Stimulated activated CD8-positive, alpha-beta memory T cell treated with anti-CD3 and anti-CD28 coated beads, Interleukin-2, amount 100 ng/mL, for 48 hours (primary cell): ENCODE measurements around the gene SAP30BP.

ENCODE experiments used
- DNase-seq, 2 donors: peaks; one replicate each; pipeline ENCODE4 v3.0.0-alpha.2; 2020; ENCODE audit warnings: low read depth in 2 of 2

SAP30BP gene

GRCh38 chr17:75739174-75739573 lies 72.0 kb downstream of the SAP30BP start:
- DNase-seq: no peak

GRCh38 chr17:75739801-75740200 lies 72.7 kb downstream of the SAP30BP start:
- DNase-seq: no peak

- DNase-seq: no peak
Observed at GRCh38 chr17:75740215-75740614, 73.1 kb downstream of the SAP30BP start.

GRCh38 chr17:75740631-75741077 lies 73.5 kb downstream of the SAP30BP start:
- DNase-seq: no peak

GRCh38 chr17:75742337-75742736 lies 75.2 kb downstream of the SAP30BP start:
- no peak for DNase-seq

- no peak for DNase-seq
Observed at GRCh38 chr17:75743625-75744206, 76.6 kb downstream of the SAP30BP start.

GRCh38 chr17:75748706-75749105 lies 81.6 kb downstream of the SAP30BP start:
- DNase-seq: no peak

- DNase-seq: peak; percentile 85 to 86
Observed at GRCh38 chr17:75749545-75750389, 82.6 kb downstream of the SAP30BP start.

GRCh38 chr17:75750661-75751423 lies 83.7 kb downstream of the SAP30BP start:
- DNase-seq: no peak

GRCh38 chr17:75751676-75752404 lies 84.7 kb downstream of the SAP30BP start:
- DNase-seq: no peak

- no peak for DNase-seq
Observed at GRCh38 chr17:75752405-75752709, 85.2 kb downstream of the SAP30BP start.

GRCh38 chr17:75752802-75753513 lies 85.8 kb downstream of the SAP30BP start:
- no peak for DNase-seq

GRCh38 chr17:75753514-75754377 lies 86.6 kb downstream of the SAP30BP start:
- DNase-seq: peak; percentile 64 to 68

GRCh38 chr17:75754378-75755204 lies 87.5 kb downstream of the SAP30BP start:
- DNase-seq: no peak

- DNase-seq: no peak
Observed at GRCh38 chr17:75755205-75755901, 88.2 kb downstream of the SAP30BP start.

GRCh38 chr17:75755990-75756389 lies 88.9 kb downstream of the SAP30BP start:
- no peak for DNase-seq

GRCh38 chr17:75756451-75757085 lies 89.4 kb downstream of the SAP30BP start:
- DNase-seq: no peak

- DNase-seq: no peak
Observed at GRCh38 chr17:75757086-75757681, 90.0 kb downstream of the SAP30BP start.
